ENCODE measurements around the gene UST.

Gene UST

GRCh38 chr6:149046822-149047246 lies 300.0 kb downstream of the UST start:
- DNase-seq = no peak

DNA sequence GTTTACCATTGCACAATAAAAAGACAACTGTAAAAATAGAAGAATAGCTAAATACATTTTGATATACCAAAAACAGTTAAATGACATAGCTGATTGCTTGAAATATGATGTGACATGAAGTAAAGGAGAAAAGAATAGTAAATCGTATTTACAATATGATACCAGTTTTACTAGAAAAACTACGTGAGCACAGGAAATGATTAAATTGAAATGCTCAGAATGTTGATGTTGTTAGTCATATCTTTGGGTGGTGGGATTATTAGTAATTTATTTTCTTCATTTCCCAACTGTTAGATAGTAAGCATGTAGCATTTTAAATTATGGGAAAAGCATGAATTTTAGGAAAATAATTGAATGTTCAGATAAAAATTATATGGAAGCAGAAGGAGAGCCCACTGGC lies 302.4 kb downstream of the UST start:
- no peak for DNase-seq

DNA sequence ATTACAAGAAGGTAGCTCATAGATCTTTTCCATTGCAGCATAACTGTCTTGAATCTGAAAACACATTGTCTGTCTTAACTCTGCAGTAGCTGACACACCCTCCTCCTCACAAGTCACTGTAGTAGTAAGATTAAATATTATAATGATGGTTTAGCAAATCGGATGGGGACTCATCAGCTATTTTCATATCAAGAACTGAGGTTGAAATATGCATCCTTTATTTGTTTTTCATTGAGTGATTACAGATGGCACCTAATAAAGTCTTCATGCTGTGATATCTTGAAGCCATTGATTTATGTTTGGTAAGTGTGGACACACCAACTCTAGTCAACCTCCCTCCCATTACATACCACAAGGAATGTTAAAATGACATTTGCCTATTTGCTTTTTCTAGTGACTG lies 303.3 kb downstream of the UST start:
- no peak for DNase-seq

GRCh38 chr6:149052350-149053106 lies 305.7 kb downstream of the UST start:
- DNase-seq = no peak

DNA sequence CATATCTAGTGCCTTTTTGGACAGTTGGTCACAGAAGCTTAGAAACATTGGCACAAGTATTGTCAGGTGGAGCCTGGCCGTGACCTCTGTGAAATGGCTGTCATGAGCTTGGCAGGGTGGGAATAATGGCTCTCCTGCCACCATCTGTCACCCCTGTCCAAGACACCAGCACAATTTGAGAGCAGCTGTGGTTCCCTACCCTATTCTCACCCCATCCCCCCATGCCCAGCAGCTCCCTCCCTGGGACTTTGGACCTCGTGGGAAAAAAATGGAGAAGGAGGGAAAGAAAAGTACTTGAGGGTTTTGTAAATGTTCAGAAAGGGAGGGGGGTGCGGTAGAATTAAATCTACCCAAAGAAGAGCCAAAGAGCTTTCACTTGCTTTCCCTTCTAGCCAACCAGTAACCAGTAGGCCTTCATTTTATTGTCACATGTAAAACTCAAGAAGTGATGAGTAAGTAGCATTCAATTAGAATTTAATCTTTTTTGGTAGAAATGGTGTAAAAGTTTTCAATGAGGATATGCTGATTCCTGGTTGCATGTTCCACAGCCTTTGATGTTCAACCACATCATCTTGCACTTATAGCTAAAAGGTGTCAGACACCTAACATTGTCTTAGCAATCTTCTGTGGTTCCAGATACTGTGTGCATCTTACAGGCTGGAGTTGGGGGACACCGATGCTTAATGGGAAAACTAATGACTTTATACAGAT lies 307.2 kb downstream of the UST start:
- DNase-seq = no peak

GRCh38 chr6:149054559-149055194 lies 307.8 kb downstream of the UST start:
- no peak for DNase-seq

DNA sequence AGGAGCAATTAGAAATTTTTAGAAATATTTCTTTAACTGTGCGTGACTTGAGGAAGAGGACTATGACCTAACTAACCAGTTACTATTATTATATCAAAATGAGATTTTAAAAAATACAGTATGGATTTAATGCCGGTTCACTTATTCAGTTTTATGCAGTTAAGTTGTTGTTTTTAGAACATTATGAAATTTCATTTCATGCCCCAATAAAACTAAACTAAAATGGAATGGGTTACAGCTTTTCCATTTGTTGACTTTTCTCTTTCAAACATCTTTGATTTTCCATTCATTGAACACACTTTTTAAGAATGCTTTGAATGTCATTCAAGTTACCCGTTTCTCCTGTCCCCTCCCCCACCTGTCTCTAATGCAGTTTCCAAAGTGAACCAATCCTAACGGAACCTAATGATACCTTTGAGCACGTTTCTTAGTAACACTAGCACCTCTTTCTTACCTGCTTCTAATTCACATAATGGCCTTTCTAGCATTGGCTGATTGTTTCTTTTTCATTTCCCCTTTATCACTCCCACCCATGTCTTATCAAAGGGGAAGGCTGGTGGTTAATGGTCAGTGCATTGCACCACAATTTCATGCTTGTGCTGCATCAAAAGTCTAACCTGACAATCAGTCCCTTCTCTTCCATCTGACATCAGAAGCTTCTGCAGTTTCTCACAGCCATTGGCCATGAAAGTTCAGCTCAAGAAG lies 308.5 kb downstream of the UST start:
- DNase-seq = no peak

GRCh38 chr6:149056777-149057463 lies 310.1 kb downstream of the UST start:
- DNase-seq = no peak

- DNase-seq = no peak
These were observed 310.6 kb downstream of the UST start for GRCh38 chr6:149057464-149057840.

DNA sequence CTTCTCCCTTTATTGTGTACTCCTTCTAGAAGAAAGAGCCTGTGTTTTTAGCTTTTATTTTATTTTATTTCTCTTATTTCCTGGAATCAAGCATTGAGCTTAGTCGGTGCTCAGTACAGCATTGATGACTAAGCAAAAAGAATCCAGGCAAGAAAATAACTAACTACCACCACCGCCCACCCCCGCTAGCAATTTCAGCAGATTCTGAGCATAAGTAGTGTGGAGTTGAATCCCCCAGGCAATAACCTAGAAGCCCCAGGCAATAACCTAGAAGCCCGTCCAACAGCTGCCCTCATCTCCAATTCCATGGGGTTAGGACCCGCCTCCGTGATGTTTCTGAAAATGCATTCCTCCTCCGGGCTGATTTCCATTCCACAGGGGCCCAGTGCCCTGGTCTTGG lies 312.7 kb downstream of the UST start:
- DNase-seq = no peak

DNA sequence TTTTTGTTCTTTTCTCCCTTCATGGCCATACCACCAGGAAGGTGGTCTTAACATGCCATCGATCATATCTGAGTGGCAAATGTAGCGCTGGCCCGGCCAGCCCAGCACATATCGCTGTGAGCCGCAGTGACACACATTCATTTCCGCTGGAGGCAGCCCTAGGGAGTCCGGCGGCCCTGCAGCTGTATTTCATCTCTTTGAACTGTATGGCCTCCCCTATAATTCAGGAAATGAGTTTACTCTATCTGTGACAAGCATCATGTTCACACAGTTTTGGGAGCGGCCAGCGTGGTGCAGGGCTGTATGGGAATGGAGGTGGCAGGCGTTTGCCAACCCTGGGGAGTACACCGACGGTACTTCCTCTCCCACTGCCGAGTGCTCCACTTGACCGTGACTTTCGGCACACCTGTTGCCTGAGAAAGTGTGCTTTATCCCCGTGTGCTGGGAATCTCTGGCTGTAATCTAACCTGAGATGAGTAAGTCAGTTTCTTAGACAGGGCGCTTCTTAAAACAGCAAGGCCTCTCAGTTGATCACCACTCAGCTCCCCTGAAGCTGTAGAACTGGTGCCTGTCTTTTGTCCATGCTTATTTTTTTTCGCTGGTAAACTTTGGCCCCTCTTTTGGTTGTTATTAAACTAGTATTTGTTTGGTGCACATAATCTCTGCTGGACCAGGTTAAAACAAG lies 313.6 kb downstream of the UST start:
- peak; percentile 85 for DNase-seq

- no peak for DNase-seq
These were observed 314.3 kb downstream of the UST start for GRCh38 chr6:149060985-149061760.

- DNase-seq = no peak
These were observed 315.1 kb downstream of the UST start for GRCh38 chr6:149061930-149062329.

GRCh38 chr6:149062653-149063348 lies 316.0 kb downstream of the UST start:
- DNase-seq = no peak

DNA sequence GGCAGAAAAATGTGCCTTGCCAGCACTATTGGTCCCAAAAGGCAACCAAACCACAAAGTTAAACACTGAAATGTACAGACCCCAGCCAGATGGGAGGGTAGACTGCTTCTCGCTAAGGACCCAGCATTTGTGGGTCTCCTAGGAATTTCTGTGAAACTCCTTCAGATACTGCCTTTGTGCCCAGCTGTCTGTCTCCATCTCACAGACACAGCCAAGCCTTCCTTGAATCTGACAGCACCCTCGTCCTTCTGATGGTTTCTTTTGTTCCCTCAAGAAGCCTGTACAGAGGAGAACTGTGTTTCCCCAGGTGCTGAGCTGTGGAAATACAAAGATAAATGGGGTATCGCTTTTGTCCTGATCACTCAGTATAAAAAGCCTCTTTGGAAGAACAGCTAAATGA lies 316.6 kb downstream of the UST start:
- no peak for DNase-seq

DNA sequence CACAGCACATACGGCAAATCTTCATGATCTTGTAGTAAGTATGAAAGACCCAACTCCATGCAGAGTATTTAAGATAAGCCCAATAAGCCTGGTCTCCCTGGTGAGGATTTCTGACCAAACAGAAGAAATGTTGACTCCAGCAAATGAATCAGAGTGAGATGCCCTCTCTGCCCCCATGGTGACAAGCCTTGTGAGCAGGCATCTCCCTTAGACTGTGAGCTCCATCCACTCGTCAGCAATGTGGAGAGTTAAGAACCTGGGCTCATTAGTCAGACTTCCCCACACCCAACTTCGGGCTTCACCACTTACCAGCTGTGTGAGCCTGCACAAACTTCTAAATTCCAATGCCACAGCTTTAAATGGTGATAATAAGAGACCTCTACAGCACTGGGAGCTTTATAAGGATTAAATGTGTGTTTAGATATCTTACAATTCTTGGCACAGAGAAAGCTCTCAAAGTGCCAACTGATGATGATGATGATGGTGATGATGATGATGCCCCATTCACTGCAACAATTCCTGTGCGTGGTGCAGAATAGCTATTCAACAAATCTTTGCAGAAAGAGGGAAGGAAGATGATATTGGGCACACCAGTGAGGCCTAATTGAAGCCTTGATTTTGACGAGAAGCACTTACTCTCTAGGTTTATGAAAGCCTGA lies 317.3 kb downstream of the UST start:
- no peak for DNase-seq

- no peak for DNase-seq
These were observed 317.8 kb downstream of the UST start for GRCh38 chr6:149064660-149065015.

DNA sequence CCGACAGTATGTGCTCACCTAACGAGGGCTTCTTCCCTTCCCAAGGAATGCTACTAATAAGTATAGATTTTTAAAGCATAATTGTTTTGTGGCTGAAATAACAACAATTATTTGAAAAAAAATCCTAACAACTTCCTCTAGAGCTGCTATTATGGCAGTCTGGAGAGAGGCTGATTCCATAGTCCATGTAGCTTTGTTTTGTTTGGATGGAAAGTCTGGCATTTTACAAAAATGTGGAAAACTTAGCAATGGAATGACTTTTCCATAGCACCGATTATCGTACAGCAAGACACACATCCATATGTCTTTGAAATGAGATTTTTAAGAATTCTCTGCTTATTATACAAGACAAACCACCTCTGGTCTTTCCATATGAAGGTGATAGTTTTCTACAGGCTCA lies 318.3 kb downstream of the UST start:
- no peak for DNase-seq

DNA sequence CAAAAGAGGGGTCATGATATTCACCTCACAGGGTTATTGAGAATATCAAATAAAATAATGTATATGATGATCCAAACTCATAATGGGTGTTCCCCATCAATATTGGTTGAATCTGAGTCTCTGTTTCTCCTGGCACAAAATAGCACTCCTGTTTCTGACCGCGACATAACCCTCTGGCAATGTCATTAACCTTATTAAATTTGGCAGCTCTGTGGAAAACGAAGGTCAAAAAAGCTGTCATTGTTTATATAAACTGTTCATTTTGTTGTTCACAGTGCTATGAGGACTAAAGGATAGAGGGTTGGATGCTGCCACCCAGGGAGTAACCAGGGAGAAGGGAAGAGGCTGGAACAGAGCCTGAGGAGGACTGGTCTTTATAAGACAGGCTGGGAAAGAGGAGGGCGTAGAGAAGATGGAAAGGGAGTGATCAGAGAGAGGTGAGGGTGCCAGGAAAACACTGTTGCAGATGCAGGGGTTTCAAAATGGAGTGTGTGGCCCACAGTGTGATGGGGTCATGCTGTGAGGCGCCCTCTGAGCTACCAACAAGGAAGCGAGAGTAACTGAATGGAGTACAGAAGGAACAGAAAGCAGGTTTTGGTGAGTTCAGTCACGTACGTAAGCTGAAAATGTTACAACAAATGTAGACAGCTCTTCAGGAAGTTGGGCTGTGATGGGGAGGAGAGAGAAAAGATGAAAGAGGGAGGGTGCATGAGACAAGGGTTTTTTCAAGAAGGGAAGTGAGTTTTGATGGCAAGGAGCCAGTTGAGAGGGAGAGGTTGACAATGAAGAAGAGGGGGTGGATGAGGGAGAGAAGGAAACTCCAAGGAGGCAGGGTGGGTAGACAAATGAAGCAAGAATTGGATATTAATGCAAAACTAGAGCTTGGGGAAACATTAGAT lies 319.1 kb downstream of the UST start:
- DNase-seq = no peak

Data from activated effector memory CD4-positive, alpha-beta T cell treated with anti-CD3 and anti-CD28 coated beads, Interleukin-2, amount 50 U/mL, for 16 hours (primary cell).